A673 (cell line): ENCODE data around the gene WWC1. TPM values are rescaled to one million over a fixed set of nuclear protein-coding genes. Genes with fewer than 3 reads are reported as not detected.

Experiments used
- BruUV-seq: library from RNA; stranded (reverse); fragments of 400-500 nt; replicated peaks from 2 replicates; lab custom pipeline; 2021; lab: Mats Ljungman, UMichigan
- CTCF ChIA-PET: fragments of 300-600 bp; sonication (Branson Sonifier 250); formaldehyde crosslinking; loops from one replicate; lab custom pipeline; 2022; ENCODE audit warnings: antibody characterized with exemption; lab: Charles Lee
- POLR2A ChIA-PET: fragments of 300-600 bp; sonication (Branson Sonifier 250); formaldehyde crosslinking; loops from one replicate; lab custom pipeline; 2022; ENCODE audit warnings: antibody characterized with exemption; ENCODE audit not compliant: low non-redundant PET; lab: Charles Lee
- DNase-seq: peaks from one replicate; pipeline ENCODE4 v3.0.0-alpha.2; 2015; ENCODE audit warnings: low spot score
- H3K27ac ChIP-seq: fragments of 200-600 bp; sonication (generic); 2 replicates; pipeline ENCODE4 v1.5.1; 2016; ENCODE audit warnings: mixed run types, low read depth, mild to moderate bottlenecking, mixed read lengths, antibody characterized with exemption, low read length; ENCODE audit not compliant: poor library complexity, severe bottlenecking
- H3K27me3 ChIP-seq: fragments of 200-600 bp; sonication (generic); replicated peaks from 2 replicates; pipeline ENCODE4 v1.6.1; 2017; ENCODE audit warnings: mixed run types, low read depth, mild to moderate bottlenecking, mixed read lengths, antibody characterized with exemption, low read length; ENCODE audit not compliant: insufficient read depth, poor library complexity
- H3K36me3 ChIP-seq: fragments of 200-600 bp; sonication (generic); 2 replicates; pipeline ENCODE4 v1.6.1; 2016; ENCODE audit warnings: mixed run types, mild to moderate bottlenecking, mixed read lengths, antibody characterized with exemption, low read length; ENCODE audit not compliant: insufficient read depth, poor library complexity, severe bottlenecking
- H3K4me1 ChIP-seq: fragments of 200-600 bp; sonication (generic); 2 replicates; pipeline ENCODE4 v1.6.1; 2017; ENCODE audit warnings: mixed run types, mild to moderate bottlenecking, mixed read lengths, antibody characterized with exemption, low read length; ENCODE audit not compliant: insufficient read depth, poor library complexity, severe bottlenecking
- H3K4me3 ChIP-seq: fragments of 200-600 bp; sonication (generic); 2 replicates; pipeline ENCODE4 v1.5.1; 2016; ENCODE audit warnings: low read depth, mixed run types, mild to moderate bottlenecking, mixed read lengths, low read length; ENCODE audit not compliant: poor library complexity, severe bottlenecking
- H3K9me3 ChIP-seq: fragments of 200-600 bp; sonication (generic); 2 replicates; pipeline ENCODE4 v1.6.1; 2016; ENCODE audit warnings: mixed run types, low read depth, mild to moderate bottlenecking, mixed read lengths, antibody characterized with exemption, low read length; ENCODE audit not compliant: poor library complexity, severe bottlenecking
- EZH2 ChIP-seq: fragments of 200-600 bp; sonication (generic); IDR thresholded peaks from 2 replicates; pipeline ENCODE4 v1.6.1; 2017; ENCODE audit warnings: borderline replicate concordance, low read depth, mild to moderate bottlenecking, mixed read lengths, antibody characterized with exemption, low read length; ENCODE audit not compliant: poor library complexity, severe bottlenecking
- intact Hi-C: fragments of 100-400 bp; cut with micrococcal nuclease; formaldehyde crosslinking; loops from one replicate; pipeline ENCODE4 v1.10.0; 2022; ENCODE audit not compliant: unreplicated experiment
- total RNA-seq: library from RNA; stranded (reverse); gene quantifications from 2 replicates; pipeline ENCODE4 v1.2.3, GENCODE V29; 2021
- TF ChIP-seq, protein P1 (sequence below): fragments of 300-800, 200-600 bp; sonication (generic); conservative IDR thresholded peaks from 2 replicates; pipeline ENCODE4 v1.5.1; 2017; ENCODE audit warnings: low read depth, mild to moderate bottlenecking, antibody characterized with exemption, low read length, moderate library complexity, mixed read lengths

WWC1 gene
- total RNA-seq, 1 experiment from 2014 or later, result 8.8 TPM

DNA sequence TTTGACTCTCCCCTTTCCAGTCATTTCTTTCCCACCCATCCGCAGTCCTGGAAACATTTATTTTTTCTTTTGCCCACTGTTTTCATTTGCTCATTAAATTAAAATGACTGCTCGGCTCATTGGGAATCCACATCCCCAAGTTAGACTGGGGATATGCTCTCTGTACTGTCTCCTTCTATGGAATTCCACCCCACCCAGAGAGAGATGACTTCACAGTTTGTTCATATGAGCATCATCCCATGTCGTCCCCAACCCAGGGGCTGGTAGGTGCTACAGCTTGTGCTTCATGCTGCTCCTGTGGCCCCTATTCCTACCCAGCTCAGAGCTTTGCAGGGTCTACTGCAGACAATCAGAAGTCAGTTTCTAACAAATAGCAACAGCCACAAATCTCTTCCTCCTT, 178.4 kb downstream of the WWC1 start:
- intact Hi-C loops, result no loop called here
- no peaks in the 10 kb centered on the region for H3K4me1 ChIP-seq
- no peak for TF ChIP-seq EZH2
- TF ChIP-seq, protein P1, sequence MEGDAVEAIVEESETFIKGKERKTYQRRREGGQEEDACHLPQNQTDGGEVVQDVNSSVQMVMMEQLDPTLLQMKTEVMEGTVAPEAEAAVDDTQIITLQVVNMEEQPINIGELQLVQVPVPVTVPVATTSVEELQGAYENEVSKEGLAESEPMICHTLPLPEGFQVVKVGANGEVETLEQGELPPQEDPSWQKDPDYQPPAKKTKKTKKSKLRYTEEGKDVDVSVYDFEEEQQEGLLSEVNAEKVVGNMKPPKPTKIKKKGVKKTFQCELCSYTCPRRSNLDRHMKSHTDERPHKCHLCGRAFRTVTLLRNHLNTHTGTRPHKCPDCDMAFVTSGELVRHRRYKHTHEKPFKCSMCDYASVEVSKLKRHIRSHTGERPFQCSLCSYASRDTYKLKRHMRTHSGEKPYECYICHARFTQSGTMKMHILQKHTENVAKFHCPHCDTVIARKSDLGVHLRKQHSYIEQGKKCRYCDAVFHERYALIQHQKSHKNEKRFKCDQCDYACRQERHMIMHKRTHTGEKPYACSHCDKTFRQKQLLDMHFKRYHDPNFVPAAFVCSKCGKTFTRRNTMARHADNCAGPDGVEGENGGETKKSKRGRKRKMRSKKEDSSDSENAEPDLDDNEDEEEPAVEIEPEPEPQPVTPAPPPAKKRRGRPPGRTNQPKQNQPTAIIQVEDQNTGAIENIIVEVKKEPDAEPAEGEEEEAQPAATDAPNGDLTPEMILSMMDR, result no peak
- H3K9me3 ChIP-seq, result no peaks in the 10 kb centered on the region
- no peak overlapping the region for H3K27ac ChIP-seq
- H3K27me3 ChIP-seq, result no peaks in the 10 kb centered on the region
- POLR2A ChIA-PET, result no interaction called here
- BruUV-seq, result no TSS peak
- H3K4me3 ChIP-seq, result no peak overlapping the region
- DNase-seq, result no peak
- no peaks in the 10 kb centered on the region for H3K36me3 ChIP-seq
- CTCF ChIA-PET, result no interaction called here

- Histone ChIP-seq H3K27ac (no peak overlapping the region), H3K9me3 (no peaks in the 10 kb centered on the region), H3K27me3 (no peaks in the 10 kb centered on the region), H3K4me3 (no peak overlapping the region), H3K4me1 (no peaks in the 10 kb centered on the region), H3K36me3 (no peaks in the 10 kb centered on the region)
- no TSS peak for BruUV-seq
- POLR2A ChIA-PET, result no interaction called here
- CTCF ChIA-PET, result interaction anchor here (0.5 kb wide), 1 partner anchor 180 kb away, joined by 3 read pairs; no protein-coding TSS in a partner anchor
- TF ChIP-seq, protein P1, result no peak
- no peak for TF ChIP-seq EZH2
- intact Hi-C loops, result no loop called here
- no peak for DNase-seq
Observed at GRCh38 chr5:168471785-168472184, 180.3 kb downstream of the WWC1 start.

DNA sequence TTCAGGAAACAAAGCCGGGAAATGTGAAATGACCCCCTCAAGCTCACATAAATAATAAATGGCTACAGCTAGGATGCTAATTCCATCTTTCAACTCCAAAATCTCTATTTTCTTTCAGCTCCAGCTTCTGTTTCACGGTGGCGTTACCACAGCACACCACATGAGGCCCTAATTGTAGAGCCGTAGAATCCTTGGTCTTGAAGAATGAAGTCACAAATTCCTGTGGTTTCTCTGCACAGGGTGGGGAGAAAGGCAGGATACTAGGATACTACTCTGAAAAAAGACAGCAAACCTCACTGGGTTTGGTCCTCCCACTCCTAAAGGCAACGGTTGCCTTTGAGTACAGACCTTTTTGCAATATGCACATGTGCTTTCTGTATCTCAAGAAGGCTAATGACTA, 180.9 kb downstream of the WWC1 start:
- DNase-seq, result peak; percentile 45
- Histone ChIP-seq H3K27me3 (no peaks in the 10 kb centered on the region), H3K4me1 (no peaks in the 10 kb centered on the region), H3K36me3 (no peaks in the 10 kb centered on the region), H3K27ac (no peak overlapping the region), H3K4me3 (no peak overlapping the region), H3K9me3 (no peaks in the 10 kb centered on the region)
- ChIA-PET CTCF (interaction anchor here (0.5 kb wide), 1 partner anchor 180 kb away, joined by 3 read pairs; no protein-coding TSS in a partner anchor), POLR2A (no interaction called here)
- no TSS peak for BruUV-seq
- TF ChIP-seq, protein P1, result 0 out of 2 replicates have a peak, but pooled peaks have one; percentile 14
- TF ChIP-seq EZH2, result no peak
- intact Hi-C loops, result no loop called here
